ENCODE data around the gene RPS6KA1. TPM values are rescaled to one million over a fixed set of nuclear protein-coding genes. Genes with fewer than 3 reads are reported as not detected.

Gene RPS6KA1
- total and polyA plus RNA-seq, 9 of the 15 experiments (the other 6 are each of a cell fraction or from before 2014, with no cell fraction given), result 2.4 to 61.0 (median 35.5) TPM

DNA sequence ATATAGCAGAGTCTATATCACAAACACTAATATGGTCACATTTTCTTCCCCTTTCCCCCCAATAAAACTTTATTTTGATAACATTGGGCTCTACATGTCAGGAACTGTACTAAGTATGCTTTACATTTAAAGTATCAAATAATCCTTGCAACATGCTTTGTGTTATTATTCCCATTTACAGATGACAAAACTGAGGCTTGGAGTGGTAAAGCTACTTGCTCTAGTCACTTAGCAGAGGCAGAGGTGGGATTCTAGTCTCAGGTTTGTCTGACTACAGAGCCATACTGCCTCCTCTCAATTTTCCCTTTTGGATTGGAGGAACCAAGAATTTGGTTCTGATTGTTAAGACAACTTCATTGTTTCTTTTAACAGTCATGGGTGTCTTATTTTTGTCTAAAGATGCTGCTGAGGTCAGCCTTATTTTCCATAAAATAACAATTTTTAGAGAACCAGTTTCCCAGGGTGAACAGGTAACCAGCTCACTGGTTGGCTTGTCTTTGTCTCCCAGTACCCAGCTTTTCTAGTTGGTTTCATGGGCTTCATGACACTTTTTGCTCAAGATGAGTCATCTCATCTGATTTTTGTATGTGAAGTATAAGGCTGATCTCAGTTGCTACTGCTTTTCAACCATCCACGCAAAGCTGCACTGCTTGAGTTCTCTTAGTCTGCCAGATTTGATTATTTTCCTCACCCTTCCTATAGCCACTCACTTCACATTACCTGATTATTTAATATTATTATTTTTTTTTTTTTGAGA lies 85.3 kb downstream of the RPS6KA1 start:
- in situ Hi-C loops (cut with MboI) (no loop called here), intact Hi-C loops (cut with micrococcal nuclease) (no loop called here)
- Histone ChIP-seq H4K20me1 (replicated peaks; ENCODE audit: control insufficient read depth, insufficient read depth, low read length) (no peaks in the 10 kb centered on the region), H3K36me3 (ENCODE audit: control insufficient read depth, insufficient read depth, low read length) (no peaks in the 10 kb centered on the region), H3K9me1 (ENCODE audit: control insufficient read depth, insufficient read depth, low read length) (no peaks in the 10 kb centered on the region), H3K4me3 (no peak overlapping the region), H2AFZ (ENCODE audit: low read depth, low read length) (peak overlapping the region; percentile 30), H3K4me1 (replicated peaks in 1 of 2; ENCODE audit: control insufficient read depth in 2 of 2, insufficient read depth in 2 of 2, low read length in 2 of 2) (peaks cover 3 to 28% of the 10 kb centered on the region in 2 experiments; a peak in 4 of 5 replicates), H3K9me3 (replicated peaks; ENCODE audit: control insufficient read depth, insufficient read depth, low read depth, low read length) (no peaks in the 10 kb centered on the region), H3K79me2 (ENCODE audit: control insufficient read depth, insufficient read depth, low read length) (0 out of 3 replicates have a peak, but pooled peaks cover 4% of the 10 kb centered on the region), H3K4me2 (ENCODE audit: insufficient read depth, low read length) (no peak overlapping the region), H3K27ac (ENCODE audit: extremely low read depth, low read depth, low read length) (no peak overlapping the region), H3K9ac (ENCODE audit: insufficient read depth in 1 of 2, low read depth in 2 of 2, low read length in 2 of 2) (no peak overlapping the region), H3K27me3 (ENCODE audit: control insufficient read depth in 2 of 2, insufficient read depth in 2 of 2, low read length in 2 of 2) (no peaks in the 10 kb centered on the region)
- CTCF ChIA-PET (ENCODE audit: low intra/inter-chr PET ratio), result no interaction called here
- POLR2A ChIA-PET, result interaction anchor here (0.5 to 2.3 kb wide), 9 partner anchors 11 to 265 kb away, joined by 3 to 10 read pairs (median 3); no protein-coding TSS in a partner anchor
- WGBS (ENCODE audit: insufficient coverage, low coverage, missing lambda C conversion rate), result 56% methylated on average over 1 of the region's 1 CpG
- DNase-seq (ENCODE audit: extremely low read depth in 1 of 4, low spot score in 3 of 4) (peak in 2 of 4 experiments; percentile 22 to 23), FAIRE-seq (no peak), ATAC-seq (no peak)
- BruUV-seq (replicated peaks), result no TSS peak
- no peak for TF ChIP-seq POLR2H (tag; IDR thresholded peaks at IDR 0.05; ENCODE audit: low read depth)
- TF ChIP-seq HDAC1 (IDR thresholded peaks at IDR 0.05), result 0 out of 4 replicates have a peak, but pooled peaks of 1 of the 2 experiments have one; percentile 23
- TF ChIP-seq CBX1 (IDR thresholded peaks at IDR 0.05; ENCODE audit: low read depth), result peak; percentile 62; the same call in 1 of the 2 replicates
- TF ChIP-seq, protein P1, sequence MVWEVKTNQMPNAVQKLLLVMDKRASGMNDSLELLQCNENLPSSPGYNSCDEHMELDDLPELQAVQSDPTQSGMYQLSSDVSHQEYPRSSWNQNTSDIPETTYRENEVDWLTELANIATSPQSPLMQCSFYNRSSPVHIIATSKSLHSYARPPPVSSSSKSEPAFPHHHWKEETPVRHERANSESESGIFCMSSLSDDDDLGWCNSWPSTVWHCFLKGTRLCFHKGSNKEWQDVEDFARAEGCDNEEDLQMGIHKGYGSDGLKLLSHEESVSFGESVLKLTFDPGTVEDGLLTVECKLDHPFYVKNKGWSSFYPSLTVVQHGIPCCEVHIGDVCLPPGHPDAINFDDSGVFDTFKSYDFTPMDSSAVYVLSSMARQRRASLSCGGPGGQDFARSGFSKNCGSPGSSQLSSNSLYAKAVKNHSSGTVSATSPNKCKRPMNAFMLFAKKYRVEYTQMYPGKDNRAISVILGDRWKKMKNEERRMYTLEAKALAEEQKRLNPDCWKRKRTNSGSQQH (CRISPR knock-in tag; IDR thresholded peaks at IDR 0.05), result no peak
- peak; percentile 91 for TF ChIP-seq ADNP (tag; IDR thresholded peaks at IDR 0.05)
- TF ChIP-seq RCOR1 (IDR thresholded peaks at IDR 0.05; ENCODE audit: borderline replicate concordance in 1 of 2, low read depth in 2 of 2, low read length in 2 of 2), result peak in 1 of 2 experiments; percentile 40; a peak in 1 of 4 replicates
- no peak for TF ChIP-seq ASH1L (IDR thresholded peaks at IDR 0.05; ENCODE audit: borderline replicate concordance, low read depth, partially characterized antibody)
- TF ChIP-seq JUND (IDR thresholded peaks at IDR 0.05; ENCODE audit: borderline replicate concordance, low read depth, low read length), result peak; percentile 59
- TF ChIP-seq JUND (tag; IDR thresholded peaks at IDR 0.05; ENCODE audit: borderline replicate concordance, low read depth, low read length), result no peak; the same call in 2 of the 3 replicates
- TF ChIP-seq CHD4 (IDR thresholded peaks at IDR 0.05; ENCODE audit: insufficient read depth, insufficient replicate concordance, low read depth, low read length, poor library complexity, severe bottlenecking), result peak; percentile 92
- TF ChIP-seq ARID1B (IDR thresholded peaks at IDR 0.05), result peak; percentile 33; the same call in 1 of the 2 replicates
- TF ChIP-seq RBM25 (IDR thresholded peaks at IDR 0.05; ENCODE audit: low read depth, low read length, severe bottlenecking), result peak; percentile 98
- TF ChIP-seq, protein P2, sequence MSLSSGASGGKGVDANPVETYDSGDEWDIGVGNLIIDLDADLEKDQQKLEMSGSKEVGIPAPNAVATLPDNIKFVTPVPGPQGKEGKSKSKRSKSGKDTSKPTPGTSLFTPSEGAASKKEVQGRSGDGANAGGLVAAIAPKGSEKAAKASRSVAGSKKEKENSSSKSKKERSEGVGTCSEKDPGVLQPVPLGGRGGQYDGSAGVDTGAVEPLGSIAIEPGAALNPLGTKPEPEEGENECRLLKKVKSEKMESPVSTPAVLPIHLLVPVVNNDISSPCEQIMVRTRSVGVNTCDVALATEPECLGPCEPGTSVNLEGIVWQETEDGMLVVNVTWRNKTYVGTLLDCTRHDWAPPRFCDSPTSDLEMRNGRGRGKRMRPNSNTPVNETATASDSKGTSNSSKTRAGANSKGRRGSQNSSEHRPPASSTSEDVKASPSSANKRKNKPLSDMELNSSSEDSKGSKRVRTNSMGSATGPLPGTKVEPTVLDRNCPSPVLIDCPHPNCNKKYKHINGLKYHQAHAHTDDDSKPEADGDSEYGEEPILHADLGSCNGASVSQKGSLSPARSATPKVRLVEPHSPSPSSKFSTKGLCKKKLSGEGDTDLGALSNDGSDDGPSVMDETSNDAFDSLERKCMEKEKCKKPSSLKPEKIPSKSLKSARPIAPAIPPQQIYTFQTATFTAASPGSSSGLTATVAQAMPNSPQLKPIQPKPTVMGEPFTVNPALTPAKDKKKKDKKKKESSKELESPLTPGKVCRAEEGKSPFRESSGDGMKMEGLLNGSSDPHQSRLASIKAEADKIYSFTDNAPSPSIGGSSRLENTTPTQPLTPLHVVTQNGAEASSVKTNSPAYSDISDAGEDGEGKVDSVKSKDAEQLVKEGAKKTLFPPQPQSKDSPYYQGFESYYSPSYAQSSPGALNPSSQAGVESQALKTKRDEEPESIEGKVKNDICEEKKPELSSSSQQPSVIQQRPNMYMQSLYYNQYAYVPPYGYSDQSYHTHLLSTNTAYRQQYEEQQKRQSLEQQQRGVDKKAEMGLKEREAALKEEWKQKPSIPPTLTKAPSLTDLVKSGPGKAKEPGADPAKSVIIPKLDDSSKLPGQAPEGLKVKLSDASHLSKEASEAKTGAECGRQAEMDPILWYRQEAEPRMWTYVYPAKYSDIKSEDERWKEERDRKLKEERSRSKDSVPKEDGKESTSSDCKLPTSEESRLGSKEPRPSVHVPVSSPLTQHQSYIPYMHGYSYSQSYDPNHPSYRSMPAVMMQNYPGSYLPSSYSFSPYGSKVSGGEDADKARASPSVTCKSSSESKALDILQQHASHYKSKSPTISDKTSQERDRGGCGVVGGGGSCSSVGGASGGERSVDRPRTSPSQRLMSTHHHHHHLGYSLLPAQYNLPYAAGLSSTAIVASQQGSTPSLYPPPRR (CRISPR knock-in tag; IDR thresholded peaks at IDR 0.05; ENCODE audit: borderline replicate concordance), result no peak
- peak; percentile 57; the same call in 1 of the 2 replicates for TF ChIP-seq HDAC2 (IDR thresholded peaks at IDR 0.05)
- peak; percentile 9; the same call in 1 of the 2 replicates for TF ChIP-seq ZNF316 (IDR thresholded peaks at IDR 0.05)
